Measurements from ENCODE around the gene COX4I2. TPM values are rescaled to one million over a fixed set of nuclear protein-coding genes. Genes with fewer than 3 reads are reported as not detected.

COX4I2 gene
- total and polyA plus RNA-seq, 4 donors = 0.35 to 0.81 (median 0.59) TPM; not detected in 1

- no peak for DNase-seq (ENCODE audit: low spot score)
- H3K4me1 ChIP-seq (ENCODE audit: control insufficient read depth in 4 of 4, insufficient read depth in 4 of 4, low read length in 3 of 4) = peaks cover 8 to 21% (median 13%) of the 10 kb centered on the region in 4 donors
- H3K27me3 ChIP-seq (ENCODE audit: control insufficient read depth in 4 of 4, insufficient read depth in 4 of 4, low read length in 3 of 4) = no peaks in the 10 kb centered on the region
- 84% methylated on average over 3 of the region's 3 CpGs for WGBS
- no peak for TF ChIP-seq CTCF (IDR thresholded peaks at IDR 0.05; ENCODE audit: low read depth, low read length, missing input control)
- no peak for TF ChIP-seq NR2F2 (IDR thresholded peaks at IDR 0.05)
- no peak for TF ChIP-seq RXRA (IDR thresholded peaks at IDR 0.05)
- no peak for TF ChIP-seq SP1 (IDR thresholded peaks at IDR 0.05)
- TF ChIP-seq ATF3 (IDR thresholded peaks at IDR 0.05) = no peak
- TF ChIP-seq HNF4A (conservative IDR thresholded peaks at IDR 0.05) = no peak
- no peak for TF ChIP-seq GABPA (IDR thresholded peaks at IDR 0.05 in 1 of 2, conservative IDR thresholded peaks at IDR 0.05 in 1 of 2)
- no peak for TF ChIP-seq JUND (IDR thresholded peaks at IDR 0.05)
- no peaks in the 10 kb centered on the region for H3K9me3 ChIP-seq (ENCODE audit: control insufficient read depth in 4 of 4, low read length in 3 of 4)
- no peak overlapping the region for H3K9ac ChIP-seq (ENCODE audit: low read depth in 1 of 2, low read length in 2 of 2)
- no peak overlapping the region for H3K4me3 ChIP-seq (ENCODE audit: low read depth in 1 of 3, low read length in 3 of 3)
- H3K36me3 ChIP-seq (ENCODE audit: control insufficient read depth in 4 of 4, insufficient read depth in 3 of 4, low read depth in 1 of 4, low read length in 3 of 4) = no peaks in the 10 kb centered on the region
- H3K27ac ChIP-seq (ENCODE audit: low read depth in 1 of 2, low read length in 2 of 2) = peak overlapping the region in 1 of 2 donors; percentile 48
Observed at GRCh38 chr20:31595380-31595653, 42.4 kb upstream of the COX4I2 start.

GRCh38 chr20:31595654-31596411 lies 41.9 kb upstream of the COX4I2 start:
- WGBS = 71% methylated on average over 15 of the region's 15 CpGs
- no peak for DNase-seq (ENCODE audit: low spot score)
- H3K27ac ChIP-seq (ENCODE audit: low read depth in 1 of 2, low read length in 2 of 2) = peak overlapping the region; percentile 48 to 56
- H3K9ac ChIP-seq (ENCODE audit: low read depth in 1 of 2, low read length in 2 of 2) = no peak overlapping the region
- no peaks in the 10 kb centered on the region for H3K36me3 ChIP-seq (ENCODE audit: control insufficient read depth in 4 of 4, insufficient read depth in 3 of 4, low read depth in 1 of 4, low read length in 3 of 4)
- TF ChIP-seq GABPA (IDR thresholded peaks at IDR 0.05 in 1 of 2, conservative IDR thresholded peaks at IDR 0.05 in 1 of 2) (no peak), REST (IDR thresholded peaks at IDR 0.05) (no peak), FOXA2 (IDR thresholded peaks at IDR 0.05) (no peak), EGR1 (IDR thresholded peaks at IDR 0.05; ENCODE audit: low read depth in 2 of 2) (no peak), NR2F2 (IDR thresholded peaks at IDR 0.05) (peak; percentile 75), FOXA1 (IDR thresholded peaks at IDR 0.05) (no peak), YY1 (IDR thresholded peaks at IDR 0.05) (no peak), CTCF (IDR thresholded peaks at IDR 0.05; ENCODE audit: low read depth, low read length, missing input control) (no peak), SP1 (IDR thresholded peaks at IDR 0.05) (peak; percentile 55), RXRA (IDR thresholded peaks at IDR 0.05) (no peak), JUND (IDR thresholded peaks at IDR 0.05) (no peak), ATF3 (IDR thresholded peaks at IDR 0.05) (peak; percentile 15), MAX (IDR thresholded peaks at IDR 0.05) (no peak), HNF4G (IDR thresholded peaks at IDR 0.05) (no peak), TAF1 (conservative IDR thresholded peaks at IDR 0.05) (no peak), RAD21 (IDR thresholded peaks at IDR 0.05) (peak in 1 of 2 donors; percentile 7)
- H3K27me3 ChIP-seq (ENCODE audit: control insufficient read depth in 4 of 4, insufficient read depth in 4 of 4, low read length in 3 of 4) = no peaks in the 10 kb centered on the region
- H3K4me1 ChIP-seq (ENCODE audit: control insufficient read depth in 4 of 4, insufficient read depth in 4 of 4, low read length in 3 of 4) = peaks cover 8 to 21% (median 13%) of the 10 kb centered on the region in 4 donors
- no peak overlapping the region for H3K4me3 ChIP-seq (ENCODE audit: low read depth in 1 of 3, low read length in 3 of 3)
- no peaks in the 10 kb centered on the region for H3K9me3 ChIP-seq (ENCODE audit: control insufficient read depth in 4 of 4, low read length in 3 of 4)

All from liver (tissue), 9 donors.